Caco-2 (cell line): ENCODE results near the gene PI16. TPM values are rescaled to one million over a fixed set of nuclear protein-coding genes. Genes with fewer than 3 reads are reported as not detected.

Experiments used
- BruUV-seq: library from RNA; stranded (reverse); fragments of 400-500 nt; replicated peaks from 2 replicates; lab custom pipeline; 2021; lab: Mats Ljungman, UMichigan
- CTCF ChIA-PET: fragments of 300-600 bp; sonication (Branson Sonifier 250); formaldehyde crosslinking; loops from one replicate; lab custom pipeline; 2022; ENCODE audit warnings: antibody characterized with exemption; lab: Charles Lee
- POLR2A ChIA-PET: fragments of 300-600 bp; sonication (Branson Sonifier 250); formaldehyde crosslinking; loops from one replicate; lab custom pipeline; 2022; ENCODE audit warnings: antibody characterized with exemption; lab: Charles Lee
- DNase-seq, 2 experiments: peaks; one replicate each; pipeline versions ENCODE4 v3.0.0 to v3.0.0-alpha.2; 2020 to 2022
- H3K27me3 ChIP-seq: replicated peaks from 2 replicates; pipeline ENCODE4 v1.6.0; 2011; ENCODE audit warnings: low read length; ENCODE audit not compliant: control insufficient read depth, insufficient read depth
- H3K36me3 ChIP-seq: 2 replicates; pipeline ENCODE4 v1.5.1; 2011; ENCODE audit warnings: low read length; ENCODE audit not compliant: control insufficient read depth, insufficient read depth
- H3K4me1 ChIP-seq: fragments of 250-450 bp; sonication (Bioruptor Pico); 2 replicates; pipeline ENCODE4 v1.5.1; 2020; ENCODE audit warnings: mild to moderate bottlenecking
- H3K4me3 ChIP-seq: 2 replicates; pipeline ENCODE4 v1.5.1; 2011; ENCODE audit warnings: low read depth, mild to moderate bottlenecking, control low read depth, low read length
- H3K9me3 ChIP-seq: fragments of 250-450 bp; sonication (Bioruptor Pico); 2 replicates; pipeline ENCODE4 v1.5.1; 2020; ENCODE audit warnings: mild to moderate bottlenecking, moderate library complexity
- H3K27ac Mint-ChIP-seq: one replicate; pipeline ENCODE4 v1.8.0; 2022; ENCODE audit warnings: mixed read lengths; ENCODE audit not compliant: unreplicated experiment
- H3K27me3 Mint-ChIP-seq: one replicate; pipeline ENCODE4 v1.8.0; 2022; ENCODE audit warnings: mixed read lengths; ENCODE audit not compliant: insufficient read depth, unreplicated experiment
- H3K36me3 Mint-ChIP-seq: one replicate; pipeline ENCODE4 v1.8.0; 2022; ENCODE audit warnings: mild to moderate bottlenecking, mixed read lengths; ENCODE audit not compliant: insufficient read depth, unreplicated experiment
- H3K4me1 Mint-ChIP-seq: one replicate; pipeline ENCODE4 v1.8.0; 2022; ENCODE audit warnings: low read depth, mixed read lengths; ENCODE audit not compliant: unreplicated experiment
- H3K4me3 Mint-ChIP-seq: one replicate; pipeline ENCODE4 v1.8.0; 2022; ENCODE audit warnings: mild to moderate bottlenecking, moderate library complexity, mixed read lengths; ENCODE audit not compliant: unreplicated experiment
- H3K9me3 Mint-ChIP-seq: one replicate; pipeline ENCODE4 v1.8.0; 2022; ENCODE audit warnings: mixed read lengths; ENCODE audit not compliant: unreplicated experiment
- intact Hi-C: fragments of 100-400 bp; cut with micrococcal nuclease; formaldehyde crosslinking; loops from one replicate; pipeline ENCODE4 v1.10.0; 2022; ENCODE audit not compliant: unreplicated experiment
- total RNA-seq: library from RNA; stranded (reverse); gene quantifications from 2 replicates; pipeline ENCODE4 v1.2.3, GENCODE V29; 2022
- TF ChIP-seq, protein P1 (sequence below), 2 experiments: fragments of 200-600 bp in 1 of 2; IDR thresholded peaks; 1 replicate in 1 of 2; 2 replicates in 1 of 2; pipeline versions ENCODE4 v1.5.1 to v1.8.0; 2011 to 2022; ENCODE audit warnings: antibody characterized with exemption in 1 of 2, control low read depth in 1 of 2, inconsistent platforms in 1 of 2, low read depth in 1 of 2, low read length in 1 of 2, mild to moderate bottlenecking in 1 of 2, moderate library complexity in 1 of 2; ENCODE audit not compliant: insufficient read depth in 1 of 2, severe bottlenecking in 1 of 2, unreplicated experiment in 1 of 2

Gene PI16
- total RNA-seq, 1 experiment from 2014 or later = not detected

DNA sequence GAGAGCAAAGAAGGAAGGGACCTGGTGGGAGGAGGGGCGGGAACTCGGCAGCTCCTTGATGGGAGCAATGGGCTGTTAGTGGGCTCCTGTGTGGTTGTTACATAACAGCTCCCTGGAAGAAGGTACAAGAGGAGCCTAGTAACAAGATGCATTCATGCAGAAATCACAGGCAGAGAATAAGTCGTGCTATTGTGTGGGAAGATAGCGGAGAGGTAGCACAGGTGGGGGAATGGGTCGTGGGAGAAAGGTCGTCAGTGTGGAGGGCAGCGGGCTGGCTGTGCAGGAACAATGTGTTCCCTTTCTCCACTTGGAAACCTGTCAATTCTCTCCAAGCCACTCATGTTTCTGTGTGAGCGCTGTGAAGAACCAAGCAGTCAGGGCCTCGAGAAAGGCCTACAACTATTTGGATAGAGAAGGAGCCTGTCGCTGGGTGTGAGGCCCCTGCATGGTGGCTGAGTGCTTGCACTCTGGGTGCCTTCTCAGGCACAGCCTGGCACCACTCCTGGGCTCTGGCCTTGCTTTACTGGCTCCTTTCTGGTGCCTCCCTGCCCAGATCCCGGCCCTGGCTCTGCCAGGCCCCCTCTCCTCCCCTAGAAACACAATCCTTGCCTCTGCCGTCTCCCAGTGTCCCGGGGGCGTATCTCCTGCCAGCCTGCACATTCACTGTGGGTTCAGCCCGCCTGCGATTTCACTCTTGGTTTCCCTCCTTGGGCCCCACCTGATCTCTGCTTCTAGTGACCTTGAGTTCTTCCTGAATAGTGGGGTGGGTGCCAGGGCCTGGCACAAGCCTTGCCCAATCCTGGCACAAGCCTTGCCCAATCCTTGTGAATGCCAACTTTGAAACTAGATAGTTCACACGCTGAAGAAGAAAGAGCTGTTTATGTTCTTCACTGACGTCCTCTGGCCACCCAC, 43.5 kb downstream of the PI16 start:
- H3K9me3 ChIP-seq = no peaks in the 10 kb centered on the region
- CTCF ChIA-PET = no interaction called here
- Mint-ChIP-seq H3K27ac (no peak overlapping the region), H3K27me3 (no peaks in the 10 kb centered on the region), H3K4me1 (no peaks in the 10 kb centered on the region), H3K9me3 (no peaks in the 10 kb centered on the region), H3K36me3 (no peaks in the 10 kb centered on the region), H3K4me3 (no peak overlapping the region)
- H3K36me3 ChIP-seq = no peaks in the 10 kb centered on the region
- DNase-seq = no peak
- POLR2A ChIA-PET = no interaction called here
- TF ChIP-seq, protein P1, sequence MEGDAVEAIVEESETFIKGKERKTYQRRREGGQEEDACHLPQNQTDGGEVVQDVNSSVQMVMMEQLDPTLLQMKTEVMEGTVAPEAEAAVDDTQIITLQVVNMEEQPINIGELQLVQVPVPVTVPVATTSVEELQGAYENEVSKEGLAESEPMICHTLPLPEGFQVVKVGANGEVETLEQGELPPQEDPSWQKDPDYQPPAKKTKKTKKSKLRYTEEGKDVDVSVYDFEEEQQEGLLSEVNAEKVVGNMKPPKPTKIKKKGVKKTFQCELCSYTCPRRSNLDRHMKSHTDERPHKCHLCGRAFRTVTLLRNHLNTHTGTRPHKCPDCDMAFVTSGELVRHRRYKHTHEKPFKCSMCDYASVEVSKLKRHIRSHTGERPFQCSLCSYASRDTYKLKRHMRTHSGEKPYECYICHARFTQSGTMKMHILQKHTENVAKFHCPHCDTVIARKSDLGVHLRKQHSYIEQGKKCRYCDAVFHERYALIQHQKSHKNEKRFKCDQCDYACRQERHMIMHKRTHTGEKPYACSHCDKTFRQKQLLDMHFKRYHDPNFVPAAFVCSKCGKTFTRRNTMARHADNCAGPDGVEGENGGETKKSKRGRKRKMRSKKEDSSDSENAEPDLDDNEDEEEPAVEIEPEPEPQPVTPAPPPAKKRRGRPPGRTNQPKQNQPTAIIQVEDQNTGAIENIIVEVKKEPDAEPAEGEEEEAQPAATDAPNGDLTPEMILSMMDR (IDR thresholded peaks at IDR 0.05; ENCODE audit: insufficient read depth in 1 of 2, low read depth in 1 of 2, low read length in 1 of 2, severe bottlenecking in 1 of 2, unreplicated experiment in 1 of 2) = no peak
- H3K4me3 ChIP-seq = no peak overlapping the region
- BruUV-seq = no TSS peak
- intact Hi-C loops = no loop called here
- no peaks in the 10 kb centered on the region; the same call in 1 of the 2 replicates for H3K27me3 ChIP-seq
- H3K4me1 ChIP-seq = no peaks in the 10 kb centered on the region

DNA sequence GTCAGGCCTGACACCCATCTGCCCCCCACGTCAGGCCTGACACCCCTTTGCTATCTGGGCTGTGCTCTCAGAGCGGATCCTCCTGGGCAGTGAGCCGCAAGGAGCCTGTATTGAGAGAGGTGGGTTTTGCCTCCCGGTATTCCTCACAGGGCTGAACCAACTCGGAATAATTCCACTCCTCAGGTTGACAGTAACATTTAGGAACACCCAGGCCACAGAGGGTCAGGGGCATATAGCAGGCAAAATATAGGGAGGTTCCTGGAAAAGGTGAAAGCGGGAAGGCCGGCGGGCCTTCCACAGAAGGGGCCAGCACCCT, 44.1 kb downstream of the PI16 start:
- ChIA-PET POLR2A (no interaction called here), CTCF (no interaction called here)
- no peaks in the 10 kb centered on the region for H3K4me1 ChIP-seq
- BruUV-seq = no TSS peak
- Mint-ChIP-seq H3K4me3 (no peak overlapping the region), H3K9me3 (no peaks in the 10 kb centered on the region), H3K27me3 (no peaks in the 10 kb centered on the region), H3K27ac (no peak overlapping the region), H3K4me1 (no peaks in the 10 kb centered on the region), H3K36me3 (no peaks in the 10 kb centered on the region)
- H3K36me3 ChIP-seq = no peaks in the 10 kb centered on the region
- intact Hi-C loops = no loop called here
- no peaks in the 10 kb centered on the region; the same call in 1 of the 2 replicates for H3K27me3 ChIP-seq
- DNase-seq = no peak
- no peaks in the 10 kb centered on the region for H3K9me3 ChIP-seq
- TF ChIP-seq, protein P1 (IDR thresholded peaks at IDR 0.05; ENCODE audit: insufficient read depth in 1 of 2, low read depth in 1 of 2, low read length in 1 of 2, severe bottlenecking in 1 of 2, unreplicated experiment in 1 of 2) = no peak
- H3K4me3 ChIP-seq = no peak overlapping the region

DNA sequence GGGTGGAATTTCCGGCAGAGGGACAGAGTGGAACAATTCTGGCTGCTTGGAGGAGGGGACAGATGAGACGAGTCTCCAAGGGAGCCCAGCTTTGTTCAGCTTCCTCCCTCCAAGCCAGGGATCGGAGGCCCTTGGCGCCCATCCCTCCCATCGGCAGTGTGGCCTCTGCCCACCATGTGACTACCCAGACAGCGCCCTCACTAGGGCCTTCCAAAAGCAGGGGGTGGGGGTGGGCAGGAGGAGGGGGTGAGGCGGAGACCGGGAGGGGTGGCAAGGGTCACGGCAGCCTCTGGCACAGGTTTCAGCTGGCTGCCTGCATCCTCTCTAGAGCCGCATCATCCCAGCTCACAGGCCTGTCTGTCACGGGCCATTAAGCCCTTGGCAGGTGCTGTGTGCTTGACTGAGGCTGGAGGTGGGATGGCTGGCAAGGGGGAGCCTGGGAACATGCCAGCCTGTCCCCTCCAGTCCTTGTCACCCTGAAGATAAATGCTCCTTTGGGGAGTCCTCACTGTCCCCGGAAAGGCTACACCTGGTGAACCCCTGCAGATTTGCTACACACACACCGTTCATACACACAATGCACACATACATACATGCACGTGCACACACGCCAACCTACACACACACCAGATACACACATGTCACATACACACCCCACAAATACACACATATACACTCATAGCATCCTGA, 44.7 kb downstream of the PI16 start:
- no peaks in the 10 kb centered on the region for H3K4me1 ChIP-seq
- no peaks in the 10 kb centered on the region for H3K36me3 ChIP-seq
- ChIA-PET POLR2A (no interaction called here), CTCF (no interaction called here)
- BruUV-seq = no TSS peak
- H3K9me3 ChIP-seq = no peaks in the 10 kb centered on the region
- no peak overlapping the region for H3K4me3 ChIP-seq
- Mint-ChIP-seq H3K27ac (no peak overlapping the region), H3K4me3 (no peak overlapping the region), H3K4me1 (no peaks in the 10 kb centered on the region), H3K27me3 (no peaks in the 10 kb centered on the region), H3K36me3 (no peaks in the 10 kb centered on the region), H3K9me3 (no peaks in the 10 kb centered on the region)
- TF ChIP-seq, protein P1 (IDR thresholded peaks at IDR 0.05; ENCODE audit: insufficient read depth in 1 of 2, low read depth in 1 of 2, low read length in 1 of 2, severe bottlenecking in 1 of 2, unreplicated experiment in 1 of 2) = no peak
- DNase-seq = no peak
- intact Hi-C loops = no loop called here
- H3K27me3 ChIP-seq = no peaks in the 10 kb centered on the region; the same call in 1 of the 2 replicates
